ENCODE measurements around the gene MAPT.
A peak's percentile ranks its signal among the peaks of the same experiment; 100 is the strongest.
"Not testable (repeated sequence)": the region's sequence is repeated elsewhere in the genome, so short reads cannot be mapped to it uniquely, and the experiment has no call there.

The MAPT gene

DNA sequence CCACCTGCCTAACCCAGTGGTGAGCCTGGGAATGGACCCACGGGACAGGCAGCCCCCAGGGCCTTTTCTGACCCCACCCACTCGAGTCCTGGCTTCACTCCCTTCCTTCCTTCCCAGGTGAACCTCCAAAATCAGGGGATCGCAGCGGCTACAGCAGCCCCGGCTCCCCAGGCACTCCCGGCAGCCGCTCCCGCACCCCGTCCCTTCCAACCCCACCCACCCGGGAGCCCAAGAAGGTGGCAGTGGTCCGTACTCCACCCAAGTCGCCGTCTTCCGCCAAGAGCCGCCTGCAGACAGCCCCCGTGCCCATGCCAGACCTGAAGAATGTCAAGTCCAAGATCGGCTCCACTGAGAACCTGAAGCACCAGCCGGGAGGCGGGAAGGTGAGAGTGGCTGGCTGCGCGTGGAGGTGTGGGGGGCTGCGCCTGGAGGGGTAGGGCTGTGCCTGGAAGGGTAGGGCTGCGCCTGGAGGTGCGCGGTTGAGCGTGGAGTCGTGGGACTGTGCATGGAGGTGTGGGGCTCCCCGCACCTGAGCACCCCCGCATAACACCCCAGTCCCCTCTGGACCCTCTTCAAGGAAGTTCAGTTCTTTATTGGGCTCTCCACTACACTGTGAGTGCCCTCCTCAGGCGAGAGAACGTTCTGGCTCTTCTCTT, 102.1 kb downstream of the MAPT start:
- no peak for DNase-seq

DNA sequence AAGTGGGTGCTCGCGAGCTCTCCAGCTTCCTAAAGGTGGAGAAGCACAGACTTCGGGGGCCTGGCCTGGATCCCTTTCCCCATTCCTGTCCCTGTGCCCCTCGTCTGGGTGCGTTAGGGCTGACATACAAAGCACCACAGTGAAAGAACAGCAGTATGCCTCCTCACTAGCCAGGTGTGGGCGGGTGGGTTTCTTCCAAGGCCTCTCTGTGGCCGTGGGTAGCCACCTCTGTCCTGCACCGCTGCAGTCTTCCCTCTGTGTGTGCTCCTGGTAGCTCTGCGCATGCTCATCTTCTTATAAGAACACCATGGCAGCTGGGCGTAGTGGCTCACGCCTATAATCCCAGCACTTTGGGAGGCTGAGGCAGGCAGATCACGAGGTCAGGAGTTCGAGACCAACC, 102.8 kb downstream of the MAPT start:
- DNase-seq = no peak

DNA sequence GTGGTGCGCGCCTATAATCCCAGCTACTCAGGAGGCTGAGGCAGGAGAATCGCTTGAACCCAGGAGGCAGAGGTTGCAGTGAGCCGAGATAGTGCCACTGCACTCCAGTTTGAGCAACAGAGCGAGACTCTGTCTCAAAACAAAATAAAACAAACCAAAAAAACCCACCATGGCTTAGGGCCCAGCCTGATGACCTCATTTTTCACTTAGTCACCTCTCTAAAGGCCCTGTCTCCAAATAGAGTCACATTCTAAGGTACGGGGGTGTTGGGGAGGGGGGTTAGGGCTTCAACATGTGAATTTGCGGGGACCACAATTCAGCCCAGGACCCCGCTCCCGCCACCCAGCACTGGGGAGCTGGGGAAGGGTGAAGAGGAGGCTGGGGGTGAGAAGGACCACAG, 103.3 kb downstream of the MAPT start:
- DNase-seq = no peak

DNA sequence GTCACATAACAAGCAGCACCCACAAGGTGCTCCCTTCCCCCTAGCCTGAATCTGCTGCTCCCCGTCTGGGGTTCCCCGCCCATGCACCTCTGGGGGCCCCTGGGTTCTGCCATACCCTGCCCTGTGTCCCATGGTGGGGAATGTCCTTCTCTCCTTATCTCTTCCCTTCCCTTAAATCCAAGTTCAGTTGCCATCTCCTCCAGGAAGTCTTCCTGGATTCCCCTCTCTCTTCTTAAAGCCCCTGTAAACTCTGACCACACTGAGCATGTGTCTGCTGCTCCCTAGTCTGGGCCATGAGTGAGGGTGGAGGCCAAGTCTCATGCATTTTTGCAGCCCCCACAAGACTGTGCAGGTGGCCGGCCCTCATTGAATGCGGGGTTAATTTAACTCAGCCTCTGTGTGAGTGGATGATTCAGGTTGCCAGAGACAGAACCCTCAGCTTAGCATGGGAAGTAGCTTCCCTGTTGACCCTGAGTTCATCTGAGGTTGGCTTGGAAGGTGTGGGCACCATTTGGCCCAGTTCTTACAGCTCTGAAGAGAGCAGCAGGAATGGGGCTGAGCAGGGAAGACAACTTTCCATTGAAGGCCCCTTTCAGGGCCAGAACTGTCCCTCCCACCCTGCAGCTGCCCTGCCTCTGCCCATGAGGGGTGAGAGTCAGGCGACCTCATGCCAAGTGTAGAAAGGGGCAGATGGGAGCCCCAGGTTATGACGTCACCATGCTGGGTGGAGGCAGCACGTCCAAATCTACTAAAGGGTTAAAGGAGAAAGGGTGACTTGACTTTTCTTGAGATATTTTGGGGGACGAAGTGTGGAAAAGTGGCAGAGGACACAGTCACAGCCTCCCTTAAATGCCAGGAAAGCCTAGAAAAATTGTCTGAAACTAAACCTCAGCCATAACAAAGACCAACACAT, 104.9 kb downstream of the MAPT start, which contains the start of gene STH:
STH (plus strand) TSS at position 264 of the 913 bp plus-strand sequence; CDS start at position 294, 30 bp downstream.
- no peak for DNase-seq

DNA sequence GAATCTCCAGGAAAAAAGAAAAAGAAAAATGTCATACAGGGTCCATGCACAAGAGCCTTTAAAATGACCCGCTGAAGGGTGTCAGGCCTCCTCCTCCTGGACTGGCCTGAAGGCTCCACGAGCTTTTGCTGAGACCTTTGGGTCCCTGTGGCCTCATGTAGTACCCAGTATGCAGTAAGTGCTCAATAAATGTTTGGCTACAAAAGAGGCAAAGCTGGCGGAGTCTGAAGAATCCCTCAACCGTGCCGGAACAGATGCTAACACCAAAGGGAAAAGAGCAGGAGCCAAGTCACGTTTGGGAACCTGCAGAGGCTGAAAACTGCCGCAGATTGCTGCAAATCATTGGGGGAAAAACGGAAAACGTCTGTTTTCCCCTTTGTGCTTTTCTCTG, 105.5 kb downstream of the MAPT start:
- no peak for DNase-seq

DNA sequence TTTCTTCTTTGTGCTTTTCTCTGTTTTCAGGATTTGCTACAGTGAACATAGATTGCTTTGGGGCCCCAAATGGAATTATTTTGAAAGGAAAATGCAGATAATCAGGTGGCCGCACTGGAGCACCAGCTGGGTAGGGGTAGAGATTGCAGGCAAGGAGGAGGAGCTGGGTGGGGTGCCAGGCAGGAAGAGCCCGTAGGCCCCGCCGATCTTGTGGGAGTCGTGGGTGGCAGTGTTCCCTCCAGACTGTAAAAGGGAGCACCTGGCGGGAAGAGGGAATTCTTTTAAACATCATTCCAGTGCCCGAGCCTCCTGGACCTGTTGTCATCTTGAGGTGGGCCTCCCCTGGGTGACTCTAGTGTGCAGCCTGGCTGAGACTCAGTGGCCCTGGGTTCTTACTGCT, 105.9 kb downstream of the MAPT start:
- no peak for DNase-seq

DNA sequence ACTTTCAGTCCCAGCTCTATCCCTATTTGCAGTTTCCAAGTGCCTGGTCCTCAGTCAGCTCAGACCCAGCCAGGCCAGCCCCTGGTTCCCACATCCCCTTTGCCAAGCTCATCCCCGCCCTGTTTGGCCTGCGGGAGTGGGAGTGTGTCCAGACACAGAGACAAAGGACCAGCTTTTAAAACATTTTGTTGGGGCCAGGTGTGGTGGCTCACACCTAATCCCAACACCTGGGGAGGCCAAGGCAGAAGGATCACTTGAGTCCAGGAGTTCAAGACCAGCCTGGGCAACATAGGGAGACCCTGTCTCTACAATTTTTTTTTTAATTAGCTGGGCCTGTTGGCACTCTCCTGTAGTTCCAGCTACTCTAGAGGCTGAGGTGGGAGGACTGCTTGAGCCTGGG, 106.4 kb downstream of the MAPT start:
- no peak for DNase-seq

DNA sequence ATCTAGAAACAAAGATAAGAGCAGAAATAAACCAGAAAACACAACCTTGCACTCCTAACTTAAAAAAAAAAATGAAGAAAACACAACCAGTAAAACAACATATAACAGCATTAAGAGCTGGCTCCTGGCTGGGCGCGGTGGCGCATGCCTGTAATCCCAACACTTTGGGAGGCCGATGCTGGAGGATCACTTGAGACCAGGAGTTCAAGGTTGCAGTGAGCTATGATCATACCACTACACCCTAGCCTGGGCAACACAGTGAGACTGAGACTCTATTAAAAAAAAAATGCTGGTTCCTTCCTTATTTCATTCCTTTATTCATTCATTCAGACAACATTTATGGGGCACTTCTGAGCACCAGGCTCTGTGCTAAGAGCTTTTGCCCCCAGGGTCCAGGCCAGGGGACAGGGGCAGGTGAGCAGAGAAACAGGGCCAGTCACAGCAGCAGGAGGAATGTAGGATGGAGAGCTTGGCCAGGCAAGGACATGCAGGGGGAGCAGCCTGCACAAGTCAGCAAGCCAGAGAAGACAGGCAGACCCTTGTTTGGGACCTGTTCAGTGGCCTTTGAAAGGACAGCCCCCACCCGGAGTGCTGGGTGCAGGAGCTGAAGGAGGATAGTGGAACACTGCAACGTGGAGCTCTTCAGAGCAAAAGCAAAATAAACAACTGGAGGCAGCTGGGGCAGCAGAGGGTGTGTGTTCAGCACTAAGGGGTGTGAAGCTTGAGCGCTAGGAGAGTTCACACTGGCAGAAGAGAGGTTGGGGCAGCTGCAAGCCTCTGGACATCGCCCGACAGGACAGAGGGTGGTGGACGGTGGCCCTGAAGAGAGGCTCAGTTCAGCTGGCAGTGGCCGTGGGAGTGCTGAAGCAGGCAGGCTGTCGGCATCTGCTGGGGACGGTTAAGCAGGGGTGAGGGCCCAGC, 107.3 kb downstream of the MAPT start:
- DNase-seq = no peak

DNA sequence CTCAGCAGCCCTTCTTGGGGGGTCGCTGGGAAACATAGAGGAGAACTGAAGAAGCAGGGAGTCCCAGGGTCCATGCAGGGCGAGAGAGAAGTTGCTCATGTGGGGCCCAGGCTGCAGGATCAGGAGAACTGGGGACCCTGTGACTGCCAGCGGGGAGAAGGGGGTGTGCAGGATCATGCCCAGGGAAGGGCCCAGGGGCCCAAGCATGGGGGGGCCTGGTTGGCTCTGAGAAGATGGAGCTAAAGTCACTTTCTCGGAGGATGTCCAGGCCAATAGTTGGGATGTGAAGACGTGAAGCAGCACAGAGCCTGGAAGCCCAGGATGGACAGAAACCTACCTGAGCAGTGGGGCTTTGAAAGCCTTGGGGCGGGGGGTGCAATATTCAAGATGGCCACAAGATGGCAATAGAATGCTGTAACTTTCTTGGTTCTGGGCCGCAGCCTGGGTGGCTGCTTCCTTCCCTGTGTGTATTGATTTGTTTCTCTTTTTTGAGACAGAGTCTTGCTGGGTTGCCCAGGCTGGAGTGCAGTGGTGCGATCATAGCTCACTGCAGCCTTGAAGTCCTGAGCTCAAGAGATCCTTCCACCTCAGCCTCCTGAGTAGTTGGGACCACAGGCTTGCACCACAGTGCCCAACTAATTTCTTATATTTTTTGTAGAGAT, 108.1 kb downstream of the MAPT start:
- DNase-seq = peak; percentile 32 to 78 (median 54)

DNA sequence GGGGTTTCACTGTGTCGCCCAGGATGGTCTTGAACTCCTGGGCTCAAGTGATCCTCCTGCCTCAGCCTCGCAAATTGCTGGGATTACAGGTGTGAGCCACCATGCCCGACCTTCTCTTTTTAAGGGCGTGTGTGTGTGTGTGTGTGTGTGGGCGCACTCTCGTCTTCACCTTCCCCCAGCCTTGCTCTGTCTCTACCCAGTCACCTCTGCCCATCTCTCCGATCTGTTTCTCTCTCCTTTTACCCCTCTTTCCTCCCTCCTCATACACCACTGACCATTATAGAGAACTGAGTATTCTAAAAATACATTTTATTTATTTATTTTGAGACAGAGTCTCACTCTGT, 108.6 kb downstream of the MAPT start:
- no peak for DNase-seq

DNA sequence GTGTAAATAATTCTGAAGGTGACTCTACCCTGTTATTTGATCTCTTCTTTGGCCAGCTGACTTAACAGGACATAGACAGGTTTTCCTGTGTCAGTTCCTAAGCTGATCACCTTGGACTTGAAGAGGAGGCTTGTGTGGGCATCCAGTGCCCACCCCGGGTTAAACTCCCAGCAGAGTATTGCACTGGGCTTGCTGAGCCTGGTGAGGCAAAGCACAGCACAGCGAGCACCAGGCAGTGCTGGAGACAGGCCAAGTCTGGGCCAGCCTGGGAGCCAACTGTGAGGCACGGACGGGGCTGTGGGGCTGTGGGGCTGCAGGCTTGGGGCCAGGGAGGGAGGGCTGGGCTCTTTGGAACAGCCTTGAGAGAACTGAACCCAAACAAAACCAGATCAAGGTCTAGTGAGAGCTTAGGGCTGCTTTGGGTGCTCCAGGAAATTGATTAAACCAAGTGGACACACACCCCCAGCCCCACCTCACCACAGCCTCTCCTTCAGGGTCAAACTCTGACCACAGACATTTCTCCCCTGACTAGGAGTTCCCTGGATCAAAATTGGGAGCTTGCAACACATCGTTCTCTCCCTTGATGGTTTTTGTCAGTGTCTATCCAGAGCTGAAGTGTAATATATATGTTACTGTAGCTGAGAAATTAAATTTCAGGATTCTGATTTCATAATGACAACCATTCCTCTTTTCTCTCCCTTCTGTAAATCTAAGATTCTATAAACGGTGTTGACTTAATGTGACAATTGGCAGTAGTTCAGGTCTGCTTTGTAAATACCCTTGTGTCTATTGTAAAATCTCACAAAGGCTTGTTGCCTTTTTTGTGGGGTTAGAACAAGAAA, 109.8 kb downstream of the MAPT start:
- no peak for DNase-seq

DNA sequence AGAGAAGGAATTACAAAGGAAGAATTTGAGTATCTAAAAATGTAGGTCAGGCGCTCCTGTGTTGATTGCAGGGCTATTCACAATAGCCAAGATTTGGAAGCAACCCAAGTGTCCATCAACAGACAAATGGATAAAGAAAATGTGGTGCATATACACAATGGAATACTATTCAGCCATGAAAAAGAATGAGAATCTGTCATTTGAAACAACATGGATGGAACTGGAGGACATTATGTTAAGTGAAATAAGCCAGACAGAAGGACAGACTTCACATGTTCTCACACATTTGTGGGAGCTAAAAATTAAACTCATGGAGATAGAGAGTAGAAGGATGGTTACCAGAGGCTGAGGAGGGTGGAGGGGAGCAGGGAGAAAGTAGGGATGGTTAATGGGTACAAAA, 111.7 kb downstream of the MAPT start:
- not testable (repeated sequence) for DNase-seq

DNA sequence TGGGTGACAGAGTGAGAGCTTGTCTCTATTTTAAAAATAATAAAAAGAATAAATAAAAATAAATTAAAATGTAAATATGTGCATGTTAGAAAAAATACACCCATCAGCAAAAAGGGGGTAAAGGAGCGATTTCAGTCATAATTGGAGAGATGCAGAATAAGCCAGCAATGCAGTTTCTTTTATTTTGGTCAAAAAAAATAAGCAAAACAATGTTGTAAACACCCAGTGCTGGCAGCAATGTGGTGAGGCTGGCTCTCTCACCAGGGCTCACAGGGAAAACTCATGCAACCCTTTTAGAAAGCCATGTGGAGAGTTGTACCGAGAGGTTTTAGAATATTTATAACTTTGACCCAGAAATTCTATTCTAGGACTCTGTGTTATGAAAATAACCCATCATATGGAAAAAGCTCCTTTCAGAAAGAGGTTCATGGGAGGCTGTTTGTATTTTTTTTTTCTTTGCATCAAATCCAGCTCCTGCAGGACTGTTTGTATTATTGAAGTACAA, 113.2 kb downstream of the MAPT start:
- DNase-seq = no peak

DNA sequence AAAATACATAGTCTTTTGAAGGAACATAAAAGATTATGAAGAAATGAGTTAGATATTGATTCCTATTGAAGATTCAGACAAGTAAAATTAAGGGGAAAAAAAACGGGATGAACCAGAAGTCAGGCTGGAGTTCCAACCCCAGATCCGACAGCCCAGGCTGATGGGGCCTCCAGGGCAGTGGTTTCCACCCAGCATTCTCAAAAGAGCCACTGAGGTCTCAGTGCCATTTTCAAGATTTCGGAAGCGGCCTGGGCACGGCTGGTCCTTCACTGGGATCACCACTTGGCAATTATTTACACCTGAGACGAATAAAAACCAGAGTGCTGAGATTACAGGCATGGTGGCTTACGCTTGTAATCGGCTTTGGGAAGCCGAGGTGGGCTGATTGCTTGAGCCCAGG, 114.2 kb downstream of the MAPT start:
- DNase-seq = no peak

DNA sequence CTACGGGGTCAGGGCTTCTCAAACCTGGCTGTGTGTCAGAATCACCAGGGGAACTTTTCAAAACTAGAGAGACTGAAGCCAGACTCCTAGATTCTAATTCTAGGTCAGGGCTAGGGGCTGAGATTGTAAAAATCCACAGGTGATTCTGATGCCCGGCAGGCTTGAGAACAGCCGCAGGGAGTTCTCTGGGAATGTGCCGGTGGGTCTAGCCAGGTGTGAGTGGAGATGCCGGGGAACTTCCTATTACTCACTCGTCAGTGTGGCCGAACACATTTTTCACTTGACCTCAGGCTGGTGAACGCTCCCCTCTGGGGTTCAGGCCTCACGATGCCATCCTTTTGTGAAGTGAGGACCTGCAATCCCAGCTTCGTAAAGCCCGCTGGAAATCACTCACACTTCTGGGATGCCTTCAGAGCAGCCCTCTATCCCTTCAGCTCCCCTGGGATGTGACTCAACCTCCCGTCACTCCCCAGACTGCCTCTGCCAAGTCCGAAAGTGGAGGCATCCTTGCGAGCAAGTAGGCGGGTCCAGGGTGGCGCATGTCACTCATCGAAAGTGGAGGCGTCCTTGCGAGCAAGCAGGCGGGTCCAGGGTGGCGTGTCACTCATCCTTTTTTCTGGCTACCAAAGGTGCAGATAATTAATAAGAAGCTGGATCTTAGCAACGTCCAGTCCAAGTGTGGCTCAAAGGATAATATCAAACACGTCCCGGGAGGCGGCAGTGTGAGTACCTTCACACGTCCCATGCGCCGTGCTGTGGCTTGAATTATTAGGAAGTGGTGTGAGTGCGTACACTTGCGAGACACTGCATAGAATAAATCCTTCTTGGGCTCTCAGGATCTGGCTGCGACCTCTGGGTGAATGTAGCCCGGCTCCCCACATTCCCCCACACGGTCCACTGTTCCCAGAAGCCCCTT, 115.6 kb downstream of the MAPT start:
- no peak for DNase-seq

DNA sequence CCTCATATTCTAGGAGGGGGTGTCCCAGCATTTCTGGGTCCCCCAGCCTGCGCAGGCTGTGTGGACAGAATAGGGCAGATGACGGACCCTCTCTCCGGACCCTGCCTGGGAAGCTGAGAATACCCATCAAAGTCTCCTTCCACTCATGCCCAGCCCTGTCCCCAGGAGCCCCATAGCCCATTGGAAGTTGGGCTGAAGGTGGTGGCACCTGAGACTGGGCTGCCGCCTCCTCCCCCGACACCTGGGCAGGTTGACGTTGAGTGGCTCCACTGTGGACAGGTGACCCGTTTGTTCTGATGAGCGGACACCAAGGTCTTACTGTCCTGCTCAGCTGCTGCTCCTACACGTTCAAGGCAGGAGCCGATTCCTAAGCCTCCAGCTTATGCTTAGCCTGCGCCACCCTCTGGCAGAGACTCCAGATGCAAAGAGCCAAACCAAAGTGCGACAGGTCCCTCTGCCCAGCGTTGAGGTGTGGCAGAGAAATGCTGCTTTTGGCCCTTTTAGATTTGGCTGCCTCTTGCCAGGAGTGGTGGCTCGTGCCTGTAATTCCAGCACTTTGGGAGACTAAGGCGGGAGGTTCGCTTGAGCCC, 116.3 kb downstream of the MAPT start:
- no peak for DNase-seq

DNA sequence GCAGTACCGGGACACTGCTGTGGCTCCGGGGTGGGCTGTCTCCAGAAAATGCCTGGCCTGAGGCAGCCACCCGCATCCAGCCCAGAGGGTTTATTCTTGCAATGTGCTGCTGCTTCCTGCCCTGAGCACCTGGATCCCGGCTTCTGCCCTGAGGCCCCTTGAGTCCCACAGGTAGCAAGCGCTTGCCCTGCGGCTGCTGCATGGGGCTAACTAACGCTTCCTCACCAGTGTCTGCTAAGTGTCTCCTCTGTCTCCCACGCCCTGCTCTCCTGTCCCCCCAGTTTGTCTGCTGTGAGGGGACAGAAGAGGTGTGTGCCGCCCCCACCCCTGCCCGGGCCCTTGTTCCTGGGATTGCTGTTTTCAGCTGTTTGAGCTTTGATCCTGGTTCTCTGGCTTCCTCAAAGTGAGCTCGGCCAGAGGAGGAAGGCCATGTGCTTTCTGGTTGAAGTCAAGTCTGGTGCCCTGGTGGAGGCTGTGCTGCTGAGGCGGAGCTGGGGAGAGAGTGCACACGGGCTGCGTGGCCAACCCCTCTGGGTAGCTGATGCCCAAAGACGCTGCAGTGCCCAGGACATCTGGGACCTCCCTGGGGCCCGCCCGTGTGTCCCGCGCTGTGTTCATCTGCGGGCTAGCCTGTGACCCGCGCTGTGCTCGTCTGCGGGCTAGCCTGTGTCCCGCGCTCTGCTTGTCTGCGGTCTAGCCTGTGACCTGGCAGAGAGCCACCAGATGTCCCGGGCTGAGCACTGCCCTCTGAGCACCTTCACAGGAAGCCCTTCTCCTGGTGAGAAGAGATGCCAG, 117.6 kb downstream of the MAPT start:
- no peak for DNase-seq

DNA sequence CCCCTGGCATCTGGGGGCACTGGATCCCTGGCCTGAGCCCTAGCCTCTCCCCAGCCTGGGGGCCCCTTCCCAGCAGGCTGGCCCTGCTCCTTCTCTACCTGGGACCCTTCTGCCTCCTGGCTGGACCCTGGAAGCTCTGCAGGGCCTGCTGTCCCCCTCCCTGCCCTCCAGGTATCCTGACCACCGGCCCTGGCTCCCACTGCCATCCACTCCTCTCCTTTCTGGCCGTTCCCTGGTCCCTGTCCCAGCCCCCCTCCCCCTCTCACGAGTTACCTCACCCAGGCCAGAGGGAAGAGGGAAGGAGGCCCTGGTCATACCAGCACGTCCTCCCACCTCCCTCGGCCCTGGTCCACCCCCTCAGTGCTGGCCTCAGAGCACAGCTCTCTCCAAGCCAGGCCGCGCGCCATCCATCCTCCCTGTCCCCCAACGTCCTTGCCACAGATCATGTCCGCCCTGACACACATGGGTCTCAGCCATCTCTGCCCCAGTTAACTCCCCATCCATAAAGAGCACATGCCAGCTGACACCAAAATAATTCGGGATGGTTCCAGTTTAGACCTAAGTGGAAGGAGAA, 118.2 kb downstream of the MAPT start:
- no peak for DNase-seq

DNA sequence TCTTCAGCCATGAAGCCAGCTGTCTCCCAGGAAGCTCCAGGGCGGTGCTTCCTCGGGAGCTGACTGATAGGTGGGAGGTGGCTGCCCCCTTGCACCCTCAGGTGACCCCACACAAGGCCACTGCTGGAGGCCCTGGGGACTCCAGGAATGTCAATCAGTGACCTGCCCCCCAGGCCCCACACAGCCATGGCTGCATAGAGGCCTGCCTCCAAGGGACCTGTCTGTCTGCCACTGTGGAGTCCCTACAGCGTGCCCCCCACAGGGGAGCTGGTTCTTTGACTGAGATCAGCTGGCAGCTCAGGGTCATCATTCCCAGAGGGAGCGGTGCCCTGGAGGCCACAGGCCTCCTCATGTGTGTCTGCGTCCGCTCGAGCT, 118.8 kb downstream of the MAPT start:
- no peak for DNase-seq
